Spleen (tissue), 7 donors: Measurements from ENCODE around the gene NPLOC4.

Source experiments
- POLR2A ChIP-seq, 3 donors: fragments of 450-650 bp; IDR thresholded peaks; one replicate each; pipeline ENCODE4 v1.5.1; 2017; ENCODE audit warnings: antibody characterized with exemption in 3 of 3, mild to moderate bottlenecking in 1 of 3
- POLR2AphosphoS5 ChIP-seq, 3 donors: sonication (generic); formaldehyde crosslinking; IDR thresholded peaks; one replicate each; pipeline ENCODE4 v1.5.1; 2017; ENCODE audit warnings: antibody characterized with exemption in 3 of 3
- TF ChIP-seq, protein P1 (sequence below), 11 experiments: fragments of 200-600 bp in 7 of 11; fragments of 450-650 bp in 4 of 11; sonication (generic) in 4 of 11; IDR thresholded peaks in 8 of 11; conservative IDR thresholded peaks in 3 of 11; 1 replicate in 7 of 11; 2 replicates in 4 of 11; pipeline versions ENCODE4 v1.4.0 to v1.8.0; 2016 to 2021; ENCODE audit warnings: antibody characterized with exemption in 11 of 11, inconsistent platforms in 4 of 11, mild to moderate bottlenecking in 1 of 11
- donor health status: DM: no; HTN: no; CAD: no; lungs with moderate emphysema.
- donor health status: DM: no; HTN: no; CAD: no.
- donor health status: DM: no; HTN: no; CAD: no.

- TF ChIP-seq, protein P1, sequence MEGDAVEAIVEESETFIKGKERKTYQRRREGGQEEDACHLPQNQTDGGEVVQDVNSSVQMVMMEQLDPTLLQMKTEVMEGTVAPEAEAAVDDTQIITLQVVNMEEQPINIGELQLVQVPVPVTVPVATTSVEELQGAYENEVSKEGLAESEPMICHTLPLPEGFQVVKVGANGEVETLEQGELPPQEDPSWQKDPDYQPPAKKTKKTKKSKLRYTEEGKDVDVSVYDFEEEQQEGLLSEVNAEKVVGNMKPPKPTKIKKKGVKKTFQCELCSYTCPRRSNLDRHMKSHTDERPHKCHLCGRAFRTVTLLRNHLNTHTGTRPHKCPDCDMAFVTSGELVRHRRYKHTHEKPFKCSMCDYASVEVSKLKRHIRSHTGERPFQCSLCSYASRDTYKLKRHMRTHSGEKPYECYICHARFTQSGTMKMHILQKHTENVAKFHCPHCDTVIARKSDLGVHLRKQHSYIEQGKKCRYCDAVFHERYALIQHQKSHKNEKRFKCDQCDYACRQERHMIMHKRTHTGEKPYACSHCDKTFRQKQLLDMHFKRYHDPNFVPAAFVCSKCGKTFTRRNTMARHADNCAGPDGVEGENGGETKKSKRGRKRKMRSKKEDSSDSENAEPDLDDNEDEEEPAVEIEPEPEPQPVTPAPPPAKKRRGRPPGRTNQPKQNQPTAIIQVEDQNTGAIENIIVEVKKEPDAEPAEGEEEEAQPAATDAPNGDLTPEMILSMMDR (IDR thresholded peaks at IDR 0.05 in 8 of 11, conservative IDR thresholded peaks at IDR 0.05 in 3 of 11): no peak
- TF ChIP-seq POLR2A (IDR thresholded peaks at IDR 0.05) (no peak), POLR2AphosphoS5 (IDR thresholded peaks at IDR 0.05) (no peak)
These were observed 95.8 kb downstream of the NPLOC4 start for GRCh38 chr17:81541123-81541522.
